ENCODE measurements around the gene F8. TPM values are rescaled to one million over a fixed set of nuclear protein-coding genes. Genes with fewer than 3 reads are reported as not detected.

The F8 gene
- total RNA-seq, 1 donor from 2014 or later, result 37.5 TPM

- TF ChIP-seq, protein P1, sequence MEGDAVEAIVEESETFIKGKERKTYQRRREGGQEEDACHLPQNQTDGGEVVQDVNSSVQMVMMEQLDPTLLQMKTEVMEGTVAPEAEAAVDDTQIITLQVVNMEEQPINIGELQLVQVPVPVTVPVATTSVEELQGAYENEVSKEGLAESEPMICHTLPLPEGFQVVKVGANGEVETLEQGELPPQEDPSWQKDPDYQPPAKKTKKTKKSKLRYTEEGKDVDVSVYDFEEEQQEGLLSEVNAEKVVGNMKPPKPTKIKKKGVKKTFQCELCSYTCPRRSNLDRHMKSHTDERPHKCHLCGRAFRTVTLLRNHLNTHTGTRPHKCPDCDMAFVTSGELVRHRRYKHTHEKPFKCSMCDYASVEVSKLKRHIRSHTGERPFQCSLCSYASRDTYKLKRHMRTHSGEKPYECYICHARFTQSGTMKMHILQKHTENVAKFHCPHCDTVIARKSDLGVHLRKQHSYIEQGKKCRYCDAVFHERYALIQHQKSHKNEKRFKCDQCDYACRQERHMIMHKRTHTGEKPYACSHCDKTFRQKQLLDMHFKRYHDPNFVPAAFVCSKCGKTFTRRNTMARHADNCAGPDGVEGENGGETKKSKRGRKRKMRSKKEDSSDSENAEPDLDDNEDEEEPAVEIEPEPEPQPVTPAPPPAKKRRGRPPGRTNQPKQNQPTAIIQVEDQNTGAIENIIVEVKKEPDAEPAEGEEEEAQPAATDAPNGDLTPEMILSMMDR (IDR thresholded peaks at IDR 0.05), result no peak
- intact Hi-C loops (cut with DNase I), result no loop called here
- no peaks in the 10 kb centered on the region for H3K27me3 ChIP-seq (ENCODE audit: low read depth)
Measured at GRCh38 chrX:154805696-154806091, 216.8 kb downstream of the F8 start.

GRCh38 chrX:154804957-154805695 lies 217.4 kb downstream of the F8 start, which contains the start of gene MPP1:
Gene MPP1 (minus strand): TSS chrX:154805485. CDS start chrX:154805373, 112 bp downstream.
- no peaks in the 10 kb centered on the region for H3K27me3 ChIP-seq (ENCODE audit: low read depth)
- ATAC-seq, result peak; percentile 99 to 100
- peak; percentile 83 for DNase-seq
- H3K4me1 ChIP-seq, result peaks cover 13% of the 10 kb centered on the region
- intact Hi-C loops (cut with DNase I), result no loop called here
- no peaks in the 10 kb centered on the region for H3K36me3 ChIP-seq
- H3K4me3 ChIP-seq, result peak within 1 kb of the TSS; percentile 72
- peak within 1 kb of the TSS; percentile 72 for H3K27ac ChIP-seq
- no peaks in the 10 kb centered on the region for H3K9me3 ChIP-seq
- TF ChIP-seq, protein P1 (IDR thresholded peaks at IDR 0.05), result no peak

More at GRCh38 chrX:154805696-154806091, 216.8 kb downstream of the F8 start:
- Histone ChIP-seq H3K4me1 (peaks cover 8% of the 10 kb centered on the region), H3K9me3 (no peaks in the 10 kb centered on the region), H3K4me3 (peak overlapping the region; percentile 72), H3K27ac (peak overlapping the region; percentile 46), H3K36me3 (no peaks in the 10 kb centered on the region)
- no peak for DNase-seq
- no peak for ATAC-seq

- no peak for DNase-seq
- H3K9me3 ChIP-seq, result no peaks in the 10 kb centered on the region
- H3K4me1 ChIP-seq, result peaks cover 20% of the 10 kb centered on the region
- no peaks in the 10 kb centered on the region for H3K27me3 ChIP-seq (ENCODE audit: low read depth)
- intact Hi-C loops (cut with DNase I), result no loop called here
- TF ChIP-seq, protein P1 (IDR thresholded peaks at IDR 0.05), result no peak
- H3K4me3 ChIP-seq, result peak overlapping the region; percentile 72
- no peaks in the 10 kb centered on the region for H3K36me3 ChIP-seq
- peak overlapping the region; percentile 72 for H3K27ac ChIP-seq
- ATAC-seq, result peak in 1 of 2 donors; percentile 15
Measured at GRCh38 chrX:154804261-154804956, 218.1 kb downstream of the F8 start.

DNA sequence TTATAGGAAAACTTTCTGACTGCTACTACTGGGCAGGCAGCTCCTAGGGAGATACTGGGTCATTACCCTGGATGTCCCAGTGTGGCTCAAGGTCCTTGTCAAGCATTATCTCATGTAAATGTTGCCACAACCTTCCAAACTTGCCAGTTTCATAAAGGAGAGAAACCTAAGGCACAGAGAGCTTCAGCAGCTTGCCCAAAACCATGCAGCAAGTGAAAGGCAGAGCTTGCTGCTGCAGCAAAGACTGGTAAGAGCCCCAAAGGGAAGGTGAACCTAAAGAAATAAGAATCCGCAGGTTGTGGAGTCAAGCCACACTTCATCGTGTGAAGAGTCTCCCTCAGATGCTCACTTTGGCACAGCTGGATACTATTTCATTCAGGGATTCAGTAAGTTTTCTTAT lies 219.6 kb downstream of the F8 start:
- Histone ChIP-seq H3K27ac (no peak overlapping the region), H3K4me3 (no peak overlapping the region), H3K27me3 (ENCODE audit: low read depth) (no peaks in the 10 kb centered on the region), H3K36me3 (no peaks in the 10 kb centered on the region), H3K9me3 (no peaks in the 10 kb centered on the region), H3K4me1 (peaks cover 29% of the 10 kb centered on the region)
- intact Hi-C loops (cut with DNase I), result no loop called here
- ATAC-seq (no peak), DNase-seq (no peak)
- TF ChIP-seq, protein P1 (IDR thresholded peaks at IDR 0.05), result no peak

DNA sequence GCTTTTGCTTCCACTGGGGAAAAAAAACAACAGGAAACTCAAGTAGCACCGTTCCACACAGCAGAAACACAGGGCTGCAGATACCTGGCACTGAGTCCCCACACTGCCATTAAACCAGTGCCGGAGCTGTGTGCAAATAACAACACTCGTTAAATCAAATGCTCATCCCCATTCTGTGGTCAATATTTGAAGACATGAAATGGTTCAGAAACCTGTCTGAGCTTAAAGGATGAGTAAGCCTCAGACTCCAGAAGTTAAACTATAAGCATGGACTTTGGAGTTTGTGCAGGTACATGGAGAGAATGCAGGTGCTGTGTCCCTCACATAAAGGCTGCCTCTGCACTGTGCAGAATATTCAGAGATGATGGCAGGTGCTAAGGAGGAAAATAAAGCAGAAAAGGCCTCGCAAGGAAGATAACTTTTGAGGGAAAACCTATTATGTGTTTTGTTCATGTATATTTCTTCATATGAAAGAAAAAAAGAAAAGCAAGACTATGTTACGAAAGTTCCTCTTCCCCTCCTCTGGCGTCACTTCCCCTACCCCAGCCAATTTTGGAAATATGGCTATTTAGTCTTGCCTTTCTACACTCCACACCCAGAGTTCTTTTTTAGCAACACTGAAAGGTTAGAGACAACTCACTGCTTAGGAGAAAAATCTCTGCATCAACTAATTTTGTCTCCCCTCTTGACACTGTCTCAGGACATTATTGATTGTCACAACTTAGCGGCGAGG lies 221.9 kb downstream of the F8 start:
- DNase-seq, result no peak
- no peaks in the 10 kb centered on the region for H3K9me3 ChIP-seq
- no peak for ATAC-seq
- H3K36me3 ChIP-seq, result no peaks in the 10 kb centered on the region
- H3K27ac ChIP-seq, result peak overlapping the region; percentile 49
- no peaks in the 10 kb centered on the region for H3K27me3 ChIP-seq (ENCODE audit: low read depth)
- intact Hi-C loops (cut with DNase I), result no loop called here
- H3K4me3 ChIP-seq, result no peak overlapping the region
- H3K4me1 ChIP-seq, result peaks cover 30% of the 10 kb centered on the region
- TF ChIP-seq, protein P1 (IDR thresholded peaks at IDR 0.05), result no peak

Data from lower lobe of right lung (tissue), 2 donors.